Thyroid gland (tissue), 4 donors: ENCODE results near the gene RDH13. TPM values are rescaled to one million over a fixed set of nuclear protein-coding genes. Genes with fewer than 3 reads are reported as not detected.

ENCODE experiments used
- DNase-seq, 2 donors: peaks; one replicate each; pipeline ENCODE4 v3.0.0-alpha.2; 2019
- H3K27ac ChIP-seq, 3 donors: fragments of 200-600 bp; sonication (generic); 1 replicate in 2 of 3; 2 replicates in 1 of 3; pipeline ENCODE4 v1.5.1; 2016 to 2019; ENCODE audit warnings: mild to moderate bottlenecking in 1 of 3, moderate library complexity in 1 of 3
- H3K27me3 ChIP-seq: fragments of 200-600 bp; sonication (generic); one replicate; pipeline ENCODE4 v1.5.1; 2019
- H3K36me3 ChIP-seq, 2 donors: fragments of 200-600 bp; sonication (generic); one replicate each; pipeline ENCODE4 v1.5.1; 2016 to 2019
- H3K4me1 ChIP-seq, 2 donors: fragments of 200-600 bp; sonication (generic); one replicate each; pipeline ENCODE4 v1.5.1; 2017 to 2019
- H3K4me3 ChIP-seq, 3 donors: fragments of 200-600 bp; sonication (generic); replicated peaks in 1 of 3; 1 replicate in 2 of 3; 2 replicates in 1 of 3; pipeline ENCODE4 v1.5.1; 2016; ENCODE audit warnings: mild to moderate bottlenecking in 1 of 3
- H3K9me3 ChIP-seq: fragments of 200-600 bp; sonication (generic); one replicate; pipeline ENCODE4 v1.5.1; 2017
- CTCF ChIP-seq, 6 experiments: fragments of 200-600 bp in 3 of 6; fragments of 450-650 bp in 3 of 6; sonication (generic) in 3 of 6; IDR thresholded peaks; one replicate each; pipeline ENCODE4 v1.5.1; 2016 to 2019; ENCODE audit warnings: antibody characterized with exemption in 6 of 6, mild to moderate bottlenecking in 2 of 6, inconsistent platforms in 1 of 6, moderate library complexity in 1 of 6
- POLR2A ChIP-seq, 2 donors: fragments of 450-650 bp; IDR thresholded peaks; one replicate each; pipeline ENCODE4 v1.6.1; 2017; ENCODE audit warnings: antibody characterized with exemption in 2 of 2, mild to moderate bottlenecking in 2 of 2, moderate library complexity in 1 of 2
- WGBS, 2 donors: methylation state at CpG; one replicate each; pipeline ENCODE4 v1.1.5; 2017; 5-methylcytosine and 5-hydroxymethylcytosine counted together
- intact Hi-C: fragments of 100-400 bp; cut with DNase I; formaldehyde crosslinking; loops from one replicate; pipeline ENCODE4 v1.15.1; 2023
- total RNA-seq, 4 donors: library from RNA; depleted of rRNA; stranded (reverse); fragments of >200 nt; gene quantifications; one replicate each; pipeline ENCODE4 v1.2.3, GENCODE V29; 2016

The RDH13 gene
- total RNA-seq, 4 donors from 2014 or later = 35.7 to 44.1 (median 38.3) TPM

GRCh38 chr19:55094456-55095259, 31.7 kb upstream of the RDH13 start:
- 88 to 91% methylated on average over 21 to 32 of the region's 32 CpGs for WGBS, 2 donors
- Histone ChIP-seq H3K27ac (no peak overlapping the region), H3K4me3 (no peak overlapping the region), H3K9me3 (no peaks in the 10 kb centered on the region), H3K4me1 (no peaks in the 10 kb centered on the region), H3K27me3 (no peaks in the 10 kb centered on the region), H3K36me3 (peaks cover 31 to 33% of the 10 kb centered on the region in 2 donors)
- TF ChIP-seq POLR2A (IDR thresholded peaks at IDR 0.05) (no peak), CTCF (IDR thresholded peaks at IDR 0.05) (no peak)
- no peak for DNase-seq
- intact Hi-C loops = no loop called here

- intact Hi-C loops = no loop called here
- Histone ChIP-seq H3K4me3 (no peak overlapping the region), H3K36me3 (peaks cover 27 to 28% of the 10 kb centered on the region in 2 donors), H3K9me3 (no peaks in the 10 kb centered on the region), H3K27ac (no peak overlapping the region), H3K27me3 (no peaks in the 10 kb centered on the region), H3K4me1 (peaks cover 0 to 7% of the 10 kb centered on the region in 2 donors)
- TF ChIP-seq POLR2A (IDR thresholded peaks at IDR 0.05) (no peak), CTCF (IDR thresholded peaks at IDR 0.05) (no peak)
- 86 to 90% methylated on average over 20 to 25 of the region's 49 CpGs for WGBS, 2 donors
- DNase-seq = no peak
These were observed 29.7 kb upstream of the RDH13 start for GRCh38 chr19:55092423-55093318.

GRCh38 chr19:55091955-55092354, 29.0 kb upstream of the RDH13 start:
- DNase-seq = no peak
- Histone ChIP-seq H3K9me3 (no peaks in the 10 kb centered on the region), H3K27me3 (no peaks in the 10 kb centered on the region), H3K36me3 (peaks cover 27 to 28% of the 10 kb centered on the region in 2 donors), H3K4me3 (no peak overlapping the region), H3K27ac (no peak overlapping the region), H3K4me1 (peaks cover 0 to 9% of the 10 kb centered on the region in 2 donors)
- 85 to 91% methylated on average over 15 to 24 of the region's 27 CpGs for WGBS, 2 donors
- intact Hi-C loops = no loop called here
- no peak for TF ChIP-seq POLR2A (IDR thresholded peaks at IDR 0.05)
- no peak for TF ChIP-seq CTCF (IDR thresholded peaks at IDR 0.05)

GRCh38 chr19:55091126-55091910, 28.4 kb upstream of the RDH13 start:
- WGBS, 2 donors = 88 to 94% methylated on average over 25 to 27 of the region's 32 CpGs
- H3K27ac ChIP-seq = no peak overlapping the region
- H3K27me3 ChIP-seq = no peaks in the 10 kb centered on the region
- no peak overlapping the region for H3K4me3 ChIP-seq
- no peaks in the 10 kb centered on the region for H3K9me3 ChIP-seq
- H3K36me3 ChIP-seq = peaks cover 27 to 28% of the 10 kb centered on the region in 2 donors
- intact Hi-C loops = no loop called here
- peaks cover 0 to 13% of the 10 kb centered on the region in 2 donors for H3K4me1 ChIP-seq
- DNase-seq = no peak
- no peak for TF ChIP-seq POLR2A (IDR thresholded peaks at IDR 0.05)
- no peak for TF ChIP-seq CTCF (IDR thresholded peaks at IDR 0.05)
